HCT116 (cell line): ENCODE data around the gene CACNG5. TPM values are rescaled to one million over a fixed set of nuclear protein-coding genes. Genes with fewer than 3 reads are reported as not detected.

Experiments used
- ATAC-seq: fragments of 200-7000 bp; cut with Tn5 transposase; 2 replicates; pipeline ENCODE4 v1.9.1; 2020; ENCODE audit warnings: mild to moderate bottlenecking, moderate library complexity
- BruUV-seq: library from RNA; stranded (reverse); fragments of 400-500 nt; replicated peaks from 2 replicates; lab custom pipeline; 2021; lab: Mats Ljungman, UMichigan
- CTCF ChIA-PET: fragments of 300-600 bp; sonication (Branson Sonifier 250); formaldehyde crosslinking; loops from one replicate; lab custom pipeline; 2021; ENCODE audit warnings: antibody characterized with exemption; lab: Charles Lee
- POLR2A ChIA-PET: fragments of 300-600, 350-600 bp; sonication (Branson Sonifier 250); formaldehyde crosslinking; loops from one replicate; lab custom pipeline; 2021; ENCODE audit warnings: antibody characterized with exemption; lab: Charles Lee
- RAD21 ChIA-PET, 2 experiments: fragments of 300-600 bp; sonication (Branson Sonifier 250); formaldehyde crosslinking; loops; one replicate each; lab custom pipeline; 2023; ENCODE audit warnings: low total read pairs in 2 of 2; ENCODE audit not compliant: uncharacterized antibody in 2 of 2, unreplicated experiment in 2 of 2, low non-redundant PET in 1 of 2; lab: Charles Lee
- DNase-seq: peaks from one replicate; pipeline ENCODE4 v3.0.0-alpha.2; 2010; ENCODE audit warnings: low read depth, low spot score
- H2AFZ ChIP-seq: fragments of 200-600 bp; shearing (Covaris generic), sonication (generic); 2 replicates; pipeline ENCODE4 v1.6.1; 2017; ENCODE audit warnings: low read depth, mixed run types, mixed read lengths, antibody characterized with exemption, low read length; ENCODE audit not compliant: poor library complexity, severe bottlenecking
- H3K27ac ChIP-seq: 2 replicates; pipeline ENCODE4 v1.5.1; 2012; ENCODE audit warnings: low read depth, low read length
- H3K27me3 ChIP-seq: fragments of 200-600 bp; sonication (generic); 2 replicates; pipeline ENCODE4 v1.6.1; 2016; ENCODE audit warnings: mixed run types, low read length, mixed read lengths; ENCODE audit not compliant: insufficient read depth
- H3K36me3 ChIP-seq, 2 experiments: fragments of 200-500 bp in 1 of 2; fragments of 200-600 bp in 1 of 2; sonication (Bioruptor generic) in 1 of 2; sonication (generic) in 1 of 2; 2 replicates each; pipeline versions ENCODE4 v1.5.1 to v1.6.1; 2014 to 2016; ENCODE audit warnings: low read length in 2 of 2, inconsistent platforms in 1 of 2, mixed read lengths in 1 of 2, mixed run types in 1 of 2; ENCODE audit not compliant: insufficient read depth in 2 of 2, control insufficient read depth in 1 of 2
- H3K4me1 ChIP-seq, 2 experiments: fragments of 200-600 bp in 1 of 2; sonication (generic) in 1 of 2; 2 replicates each; pipeline versions ENCODE4 v1.5.1 to v1.6.1; 2012 to 2017; ENCODE audit warnings: low read length in 2 of 2, inconsistent platforms in 1 of 2, mild to moderate bottlenecking in 1 of 2, mixed read lengths in 1 of 2, mixed run types in 1 of 2, moderate library complexity in 1 of 2; ENCODE audit not compliant: insufficient read depth in 2 of 2, control insufficient read depth in 1 of 2
- H3K4me2 ChIP-seq: fragments of 200-600 bp; sonication (generic); 2 replicates; pipeline ENCODE4 v1.6.1; 2017; ENCODE audit warnings: mixed run types, low read length, mixed read lengths
- H3K4me3 ChIP-seq, 2 experiments: fragments of 200-600 bp in 1 of 2; sonication (generic) in 1 of 2; replicated peaks in 1 of 2; 2 replicates each; pipeline ENCODE4 v1.5.1; 2011 to 2016; ENCODE audit warnings: low read length in 2 of 2, control low read depth in 1 of 2, low read depth in 1 of 2, mild to moderate bottlenecking in 1 of 2, mixed read lengths in 1 of 2, mixed run types in 1 of 2
- H3K79me2 ChIP-seq: fragments of 200-600 bp; sonication (generic); 2 replicates; pipeline ENCODE4 v1.6.1; 2017; ENCODE audit warnings: mild to moderate bottlenecking, mixed run types, low read length, moderate library complexity, mixed read lengths; ENCODE audit not compliant: insufficient read depth
- H3K9ac ChIP-seq: fragments of 200-600 bp; sonication (generic); 2 replicates; pipeline ENCODE4 v1.6.1; 2016; ENCODE audit warnings: low read length, mixed read lengths
- H3K9me2 ChIP-seq: fragments of 200-600 bp; sonication (generic), shearing (Covaris generic); 2 replicates; pipeline ENCODE4 v1.6.1; 2017; ENCODE audit warnings: mixed run types, mild to moderate bottlenecking, moderate library complexity; ENCODE audit not compliant: insufficient read depth
- H3K9me3 ChIP-seq, 2 experiments: fragments of 200-500 bp in 1 of 2; fragments of 200-600 bp in 1 of 2; sonication (Bioruptor generic) in 1 of 2; sonication (generic) in 1 of 2; 2 replicates each; pipeline ENCODE4 v1.6.1; 2014 to 2017; ENCODE audit warnings: low read length in 2 of 2, mixed read lengths in 2 of 2, inconsistent platforms in 1 of 2, low read depth in 1 of 2, mild to moderate bottlenecking in 1 of 2, mixed run types in 1 of 2, moderate library complexity in 1 of 2; ENCODE audit not compliant: control insufficient read depth in 1 of 2, insufficient read depth in 1 of 2
- H4K20me1 ChIP-seq: fragments of 200-600 bp; sonication (generic), shearing (Covaris generic); 2 replicates; pipeline ENCODE4 v1.6.1; 2017; ENCODE audit warnings: mixed run types, mild to moderate bottlenecking, moderate library complexity; ENCODE audit not compliant: insufficient read depth
- CBX3 ChIP-seq: IDR thresholded peaks from 2 replicates; pipeline ENCODE4 v1.6.1; 2012; ENCODE audit warnings: low read depth
- CTCF ChIP-seq, 3 experiments: fragments of 200-600 bp in 1 of 3; sonication (generic) in 1 of 3; IDR thresholded peaks in 2 of 3; conservative IDR thresholded peaks in 1 of 3; 2 replicates each; pipeline ENCODE4 v1.5.1; 2012 to 2017; ENCODE audit warnings: low read depth in 2 of 3, low read length in 2 of 3, antibody characterized with exemption in 1 of 3, borderline replicate concordance in 1 of 3, control low read depth in 1 of 3, mild to moderate bottlenecking in 1 of 3, mixed read lengths in 1 of 3, mixed run types in 1 of 3, moderate library complexity in 1 of 3; ENCODE audit not compliant: insufficient read depth in 1 of 3
- EZH2 ChIP-seq: fragments of 200-600 bp; sonication (generic); IDR thresholded peaks from 2 replicates; pipeline ENCODE4 v1.6.1; 2017; ENCODE audit warnings: antibody characterized with exemption, mixed run types
- FOSL1 ChIP-seq: IDR thresholded peaks from 2 replicates; pipeline ENCODE4 v1.6.1; 2012; ENCODE audit warnings: low read depth
- SIN3A ChIP-seq: IDR thresholded peaks from 2 replicates; pipeline ENCODE4 v1.6.1; 2012; ENCODE audit warnings: low read depth
- SP1 ChIP-seq: IDR thresholded peaks from 2 replicates; pipeline ENCODE4 v1.6.1; 2012; ENCODE audit warnings: low read depth
- SRF ChIP-seq: IDR thresholded peaks from 2 replicates; pipeline ENCODE4 v1.6.1; 2012; ENCODE audit warnings: low read depth
- TCF7L2 ChIP-seq: IDR thresholded peaks from 2 replicates; pipeline ENCODE4 v1.7.0; 2011; ENCODE audit warnings: borderline replicate concordance, inconsistent platforms; ENCODE audit not compliant: insufficient read depth, insufficient read length; ENCODE audit errors: extremely low read depth
- YY1 ChIP-seq: IDR thresholded peaks from 2 replicates; pipeline ENCODE4 v1.6.1; 2011; ENCODE audit warnings: low read length, low read depth, moderate library complexity, mild to moderate bottlenecking; ENCODE audit not compliant: insufficient replicate concordance; ENCODE audit errors: extremely low read depth
- intact Hi-C: fragments of 100-400 bp; cut with micrococcal nuclease; formaldehyde crosslinking; loops from 2 replicates; pipeline ENCODE4 v1.10.0; 2022
- total RNA-seq: library from RNA; stranded (reverse); gene quantifications from one replicate; pipeline ENCODE4 v1.2.1, GENCODE V29; 2021; ENCODE audit not compliant: unreplicated experiment
- TF ChIP-seq, protein P1 (sequence below): IDR thresholded peaks from 2 replicates; pipeline ENCODE4 v1.6.1; 2012
- TF ChIP-seq, protein P2 (sequence below): IDR thresholded peaks from 2 replicates; pipeline ENCODE4 v1.6.1; 2011; ENCODE audit warnings: mild to moderate bottlenecking, low read length, moderate library complexity; ENCODE audit not compliant: insufficient replicate concordance; ENCODE audit errors: extremely low read depth
- TF ChIP-seq, protein P3 (sequence below): IDR thresholded peaks from 2 replicates; pipeline ENCODE4 v1.6.1; 2012

The CACNG5 gene
- total RNA-seq, 1 experiment from 2014 or later = not detected

DNA sequence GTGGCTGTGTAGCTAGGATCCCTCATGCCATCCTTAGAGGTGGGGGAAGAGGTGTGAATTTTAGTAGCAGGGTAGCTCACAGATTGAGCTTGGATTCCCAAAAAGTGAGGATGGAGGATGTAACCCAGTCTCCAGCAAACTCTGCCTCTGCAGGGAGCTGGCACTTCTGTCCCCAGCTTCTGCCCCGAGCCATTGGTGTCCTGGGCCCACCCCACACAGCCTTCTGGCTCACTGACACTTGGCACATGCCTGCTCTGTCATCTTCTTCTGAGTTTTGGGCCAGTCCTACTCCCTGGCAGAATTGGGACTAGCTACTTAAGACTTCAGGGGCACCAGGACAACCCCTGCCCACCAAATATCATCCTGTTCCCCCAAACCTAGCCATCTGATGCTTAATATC is 2.3 kb downstream of the CACNG5 start:
- BruUV-seq = no TSS peak
- CTCF ChIA-PET = interaction anchor here (0.8 kb wide), 1 partner anchor 18 kb away, joined by 4 read pairs; no protein-coding TSS in a partner anchor
- RAD21 ChIA-PET = no interaction called here
- no peak overlapping the region for H2AFZ ChIP-seq
- POLR2A ChIA-PET = no interaction called here
- intact Hi-C loops = no loop called here
- no peaks in the 10 kb centered on the region for H3K79me2 ChIP-seq
- H3K4me1 ChIP-seq = no peaks in the 10 kb centered on the region
- no peaks in the 10 kb centered on the region for H3K36me3 ChIP-seq
- no peak overlapping the region for H3K27ac ChIP-seq
- no peaks in the 10 kb centered on the region for H3K9me2 ChIP-seq
- ATAC-seq = no peak
- no peaks in the 10 kb centered on the region for H3K9me3 ChIP-seq
- no peaks in the 10 kb centered on the region for H4K20me1 ChIP-seq
- DNase-seq = no peak
- TF ChIP-seq, protein P1, sequence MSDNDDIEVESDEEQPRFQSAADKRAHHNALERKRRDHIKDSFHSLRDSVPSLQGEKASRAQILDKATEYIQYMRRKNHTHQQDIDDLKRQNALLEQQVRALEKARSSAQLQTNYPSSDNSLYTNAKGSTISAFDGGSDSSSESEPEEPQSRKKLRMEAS = no peak
- TF ChIP-seq CBX3 = no peak
- TF ChIP-seq, protein P2, sequence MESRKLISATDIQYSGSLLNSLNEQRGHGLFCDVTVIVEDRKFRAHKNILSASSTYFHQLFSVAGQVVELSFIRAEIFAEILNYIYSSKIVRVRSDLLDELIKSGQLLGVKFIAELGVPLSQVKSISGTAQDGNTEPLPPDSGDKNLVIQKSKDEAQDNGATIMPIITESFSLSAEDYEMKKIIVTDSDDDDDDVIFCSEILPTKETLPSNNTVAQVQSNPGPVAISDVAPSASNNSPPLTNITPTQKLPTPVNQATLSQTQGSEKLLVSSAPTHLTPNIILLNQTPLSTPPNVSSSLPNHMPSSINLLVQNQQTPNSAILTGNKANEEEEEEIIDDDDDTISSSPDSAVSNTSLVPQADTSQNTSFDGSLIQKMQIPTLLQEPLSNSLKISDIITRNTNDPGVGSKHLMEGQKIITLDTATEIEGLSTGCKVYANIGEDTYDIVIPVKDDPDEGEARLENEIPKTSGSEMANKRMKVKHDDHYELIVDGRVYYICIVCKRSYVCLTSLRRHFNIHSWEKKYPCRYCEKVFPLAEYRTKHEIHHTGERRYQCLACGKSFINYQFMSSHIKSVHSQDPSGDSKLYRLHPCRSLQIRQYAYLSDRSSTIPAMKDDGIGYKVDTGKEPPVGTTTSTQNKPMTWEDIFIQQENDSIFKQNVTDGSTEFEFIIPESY = no peak
- peaks cover 18% of the 10 kb centered on the region; the same call in 1 of the 2 replicates for H3K27me3 ChIP-seq
- H3K9ac ChIP-seq = no peak overlapping the region
- no peak overlapping the region for H3K4me2 ChIP-seq
- H3K4me3 ChIP-seq = no peak overlapping the region

GRCh38 chr17:66837885-66838665 is 3.2 kb downstream of the CACNG5 start:
- H3K9ac ChIP-seq = no peak overlapping the region
- H3K4me1 ChIP-seq = no peaks in the 10 kb centered on the region
- H3K4me2 ChIP-seq = no peak overlapping the region
- no peak overlapping the region for H3K4me3 ChIP-seq
- no peak for DNase-seq
- TF ChIP-seq, protein P3, sequence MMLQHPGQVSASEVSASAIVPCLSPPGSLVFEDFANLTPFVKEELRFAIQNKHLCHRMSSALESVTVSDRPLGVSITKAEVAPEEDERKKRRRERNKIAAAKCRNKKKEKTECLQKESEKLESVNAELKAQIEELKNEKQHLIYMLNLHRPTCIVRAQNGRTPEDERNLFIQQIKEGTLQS = no peak
- TF ChIP-seq SRF (no peak), SP1 (no peak), CTCF (IDR thresholded peaks at IDR 0.05 in 2 of 3, conservative IDR thresholded peaks at IDR 0.05 in 1 of 3; ENCODE audit: borderline replicate concordance in 1 of 3, insufficient read depth in 1 of 3, low read depth in 2 of 3, low read length in 2 of 3) (no peak), FOSL1 (no peak), YY1 (no peak), TCF7L2 (no peak), EZH2 (no peak), SIN3A (no peak)
- TF ChIP-seq, protein P2 = no peak
- H3K27ac ChIP-seq = no peak overlapping the region
- ATAC-seq = no peak
- no TSS peak for BruUV-seq
- ChIA-PET RAD21 (no interaction called here), CTCF (no interaction called here), POLR2A (no interaction called here)
- no peaks in the 10 kb centered on the region for H3K36me3 ChIP-seq
- H3K27me3 ChIP-seq = peaks cover 18% of the 10 kb centered on the region; the same call in 1 of the 2 replicates
- H4K20me1 ChIP-seq = no peaks in the 10 kb centered on the region
- no peaks in the 10 kb centered on the region for H3K79me2 ChIP-seq
- no peaks in the 10 kb centered on the region for H3K9me3 ChIP-seq
- H3K9me2 ChIP-seq = no peaks in the 10 kb centered on the region
- intact Hi-C loops = no loop called here
- no peak overlapping the region for H2AFZ ChIP-seq
